ENCODE measurements around the gene CD247.

GRCh38 chr1:167512046-167512654 lies 6.2 kb downstream of the CD247 start:
- TF ChIP-seq ZFP30 (CRISPR knock-in tag; IDR thresholded peaks at IDR 0.05) (no peak), TCF4 (CRISPR knock-in tag; IDR thresholded peaks at IDR 0.05; ENCODE audit: borderline replicate concordance) (no peak), OSR1 (CRISPR knock-in tag; IDR thresholded peaks at IDR 0.05) (no peak), TSHZ2 (CRISPR knock-in tag; IDR thresholded peaks at IDR 0.05) (no peak), ZFP3 (CRISPR knock-in tag; IDR thresholded peaks at IDR 0.05) (no peak), PATZ1 (CRISPR knock-in tag; IDR thresholded peaks at IDR 0.05; ENCODE audit: borderline replicate concordance) (no peak), GLIS3 (CRISPR knock-in tag; IDR thresholded peaks at IDR 0.05) (no peak), CSDC2 (CRISPR knock-in tag; IDR thresholded peaks at IDR 0.05) (no peak), ESRRG (CRISPR knock-in tag; IDR thresholded peaks at IDR 0.05) (no peak), PPARA (CRISPR knock-in tag; IDR thresholded peaks at IDR 0.05; ENCODE audit: borderline replicate concordance) (no peak), CREB5 (CRISPR knock-in tag; IDR thresholded peaks at IDR 0.05; ENCODE audit: low read depth) (no peak), RARB (CRISPR knock-in tag; IDR thresholded peaks at IDR 0.05) (no peak), ZNF565 (CRISPR knock-in tag; conservative IDR thresholded peaks at IDR 0.05; ENCODE audit: low read depth) (no peak), ZNF70 (CRISPR knock-in tag; IDR thresholded peaks at IDR 0.05) (no peak)
